HUES48 (cell line): ENCODE measurements around the gene TLR1.
"Not testable (repeated sequence)": the region's sequence is repeated elsewhere in the genome, so short reads cannot be mapped to it uniquely, and the experiment has no call there.

Experiments used
- H3K27ac ChIP-seq: one replicate; pipeline ENCODE4 v1.7.0; 2013; ENCODE audit warnings: low read depth, low read length, inconsistent platforms
- H3K27me3 ChIP-seq: 2 replicates; pipeline ENCODE4 v1.6.1; 2013; ENCODE audit warnings: mild to moderate bottlenecking, low read length; ENCODE audit not compliant: control insufficient read depth, insufficient read depth
- H3K36me3 ChIP-seq: 2 replicates; pipeline ENCODE4 v1.6.1; 2013; ENCODE audit warnings: low read length; ENCODE audit not compliant: control insufficient read depth, insufficient read depth
- H3K4me1 ChIP-seq: 2 replicates; pipeline ENCODE4 v1.6.1; 2013; ENCODE audit warnings: mild to moderate bottlenecking, low read length; ENCODE audit not compliant: control insufficient read depth, insufficient read depth
- H3K4me3 ChIP-seq: 2 replicates; pipeline ENCODE4 v1.5.1; 2013; ENCODE audit warnings: mild to moderate bottlenecking, low read depth, low read length
- H3K9ac ChIP-seq: 2 replicates; pipeline ENCODE4 v1.6.1; 2013; ENCODE audit warnings: mild to moderate bottlenecking, low read depth, low read length, moderate library complexity
- H3K9me3 ChIP-seq: 2 replicates; pipeline ENCODE4 v1.6.1; 2013; ENCODE audit warnings: low read length; ENCODE audit not compliant: control insufficient read depth, insufficient read depth

Gene TLR1

DNA sequence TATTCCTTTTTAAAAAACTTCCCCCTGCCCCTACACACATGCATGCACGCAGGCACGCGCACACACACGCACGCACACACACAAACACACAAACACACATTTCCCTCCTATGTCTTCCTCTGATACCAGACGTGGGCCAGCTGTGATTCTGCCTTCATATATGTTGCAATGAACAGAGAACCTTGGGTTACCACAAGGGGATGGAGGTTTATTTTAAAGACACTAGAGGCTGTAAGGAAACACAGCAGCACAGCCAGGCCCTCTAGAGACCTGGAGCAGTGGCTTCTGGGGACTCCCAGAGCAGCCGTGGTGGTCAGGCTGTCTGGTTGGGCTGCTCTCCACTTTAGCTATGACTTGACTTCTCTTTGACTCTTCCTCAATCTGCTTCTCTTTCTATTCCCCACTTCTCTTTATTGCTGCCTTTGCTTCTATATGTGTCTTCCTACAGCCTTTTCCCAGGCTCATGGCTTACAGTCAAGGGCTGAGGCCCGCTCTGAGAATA lies 18.6 kb downstream of the TLR1 start:
- Histone ChIP-seq H3K27me3 (no peaks in the 10 kb centered on the region), H3K9me3 (no peaks in the 10 kb centered on the region), H3K4me1 (no peaks in the 10 kb centered on the region), H3K27ac (no peak overlapping the region), H3K4me3 (no peak overlapping the region), H3K36me3 (no peaks in the 10 kb centered on the region), H3K9ac (no peak overlapping the region)

DNA sequence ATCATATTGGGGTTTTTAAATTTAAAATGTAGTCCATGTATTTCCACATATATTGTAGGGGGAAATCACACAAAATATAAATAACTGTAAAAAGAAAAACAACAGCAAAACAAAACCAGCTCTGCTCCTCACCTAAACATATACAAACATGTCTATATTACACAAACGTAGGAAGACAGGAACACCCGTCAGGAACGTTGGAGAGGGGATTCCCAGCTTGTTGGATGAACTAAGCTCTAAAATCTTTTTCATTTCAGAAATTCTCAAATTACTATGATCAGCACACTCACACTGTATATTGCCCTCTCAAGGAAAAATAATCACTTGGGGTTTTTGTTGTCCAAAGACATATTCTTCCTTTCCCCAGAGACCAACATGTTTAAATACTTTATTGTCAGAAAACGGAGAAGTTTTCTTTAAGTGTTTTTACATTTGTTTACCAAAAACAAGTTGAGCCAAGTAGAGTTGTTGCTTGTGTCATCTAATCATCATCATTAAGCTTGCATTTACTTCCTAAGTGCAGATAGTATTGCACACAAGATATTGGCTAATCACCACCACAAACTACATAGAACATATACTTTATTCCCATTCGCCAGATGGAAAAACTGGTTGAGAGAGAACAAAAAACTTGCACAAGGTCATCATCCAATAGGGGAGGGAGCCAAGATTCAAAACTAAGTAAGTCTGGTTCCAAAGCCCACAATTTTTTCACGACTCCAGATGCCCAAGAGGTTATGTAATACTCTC lies 19.4 kb downstream of the TLR1 start:
- H3K4me1 ChIP-seq: no peaks in the 10 kb centered on the region
- no peak overlapping the region for H3K9ac ChIP-seq
- H3K36me3 ChIP-seq: no peaks in the 10 kb centered on the region
- no peak overlapping the region for H3K27ac ChIP-seq
- H3K27me3 ChIP-seq: no peaks in the 10 kb centered on the region
- no peak overlapping the region for H3K4me3 ChIP-seq
- no peaks in the 10 kb centered on the region for H3K9me3 ChIP-seq

DNA sequence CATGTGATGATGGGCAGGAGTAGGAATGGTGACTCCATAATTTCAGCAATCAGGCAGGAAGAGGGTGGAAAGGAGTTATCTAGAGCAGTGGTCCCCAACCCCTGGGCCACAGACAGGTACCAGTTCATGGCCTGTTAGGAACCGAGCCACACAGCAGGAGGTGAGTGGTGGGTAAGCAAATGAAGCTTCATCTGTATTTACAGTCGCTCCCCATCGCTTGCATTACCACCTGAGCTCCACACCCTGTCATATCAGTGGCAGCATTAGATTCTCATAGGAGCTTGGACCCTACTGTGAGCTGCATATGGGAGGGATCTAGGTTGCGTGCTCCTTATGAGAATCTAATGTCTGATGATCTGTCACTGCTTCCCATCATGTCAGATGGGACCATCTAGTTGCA lies 20.4 kb downstream of the TLR1 start:
- Histone ChIP-seq H3K9me3 (no peaks in the 10 kb centered on the region), H3K9ac (no peak overlapping the region), H3K27me3 (no peaks in the 10 kb centered on the region), H3K4me3 (no peak overlapping the region), H3K27ac (no peak overlapping the region), H3K36me3 (no peaks in the 10 kb centered on the region), H3K4me1 (no peaks in the 10 kb centered on the region)

DNA sequence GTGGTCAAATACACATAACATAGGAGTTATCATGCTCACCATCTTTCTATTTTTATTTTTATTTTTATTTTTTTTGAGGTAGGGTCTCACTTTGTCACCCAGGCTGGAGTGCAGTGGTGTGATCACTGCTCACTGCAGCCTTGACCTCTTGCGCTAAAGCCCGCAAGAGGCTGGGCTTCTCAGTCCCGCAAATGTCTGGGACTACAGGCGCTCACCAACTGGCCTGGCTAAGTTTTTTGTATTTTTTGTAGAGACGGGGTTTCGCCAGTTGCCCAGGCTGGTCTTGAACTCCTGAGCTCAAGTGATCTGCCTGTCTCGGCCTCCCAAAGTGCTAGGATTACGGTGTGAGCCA lies 21.5 kb downstream of the TLR1 start:
- Histone ChIP-seq H3K4me3 (no peak overlapping the region), H3K4me1 (no peaks in the 10 kb centered on the region), H3K27me3 (no peaks in the 10 kb centered on the region), H3K27ac (no peak overlapping the region), H3K9ac (no peak overlapping the region), H3K9me3 (no peaks in the 10 kb centered on the region), H3K36me3 (no peaks in the 10 kb centered on the region)

DNA sequence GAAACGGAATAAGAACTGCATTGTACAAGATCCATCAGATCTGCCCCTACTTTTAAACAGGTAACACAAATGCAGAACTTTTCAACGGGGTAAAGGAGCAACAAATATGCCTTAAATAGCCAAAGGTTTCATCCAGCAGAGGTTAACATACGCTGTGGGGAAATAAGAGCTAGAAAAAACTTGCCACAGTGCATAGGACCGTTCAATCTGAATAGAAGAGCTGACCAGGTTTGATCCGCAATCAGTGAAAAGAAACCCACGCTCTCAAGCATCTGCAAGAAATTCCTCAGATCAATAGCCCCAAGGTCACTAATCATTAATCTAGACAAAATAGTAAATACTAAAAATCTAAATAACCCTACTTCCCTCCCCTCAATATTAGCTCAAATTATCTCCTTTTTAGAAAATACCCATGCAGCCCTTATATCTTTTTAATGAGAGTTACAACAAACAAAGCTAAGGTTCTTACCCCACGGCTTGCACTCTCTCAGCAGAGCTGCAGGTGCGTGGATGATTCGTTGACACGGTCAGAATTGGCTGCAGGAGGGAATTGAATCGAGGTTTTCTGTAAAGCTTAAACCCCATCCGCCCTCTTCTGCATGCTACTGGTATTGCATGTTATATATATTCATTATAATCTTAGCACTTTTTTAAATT lies 22.0 kb downstream of the TLR1 start, which contains the start of gene TLR10:
TSS of gene TLR10 (minus strand) at position 539 of the 657 bp plus-strand sequence. CDS start 7,400 bp downstream, outside the sequence.
- Histone ChIP-seq H3K4me3 (no peak within 1 kb of the TSS), H3K9me3 (no peaks in the 10 kb centered on the region), H3K9ac (no peak within 1 kb of the TSS), H3K4me1 (no peaks in the 10 kb centered on the region), H3K27ac (no peak within 1 kb of the TSS), H3K27me3 (no peaks in the 10 kb centered on the region), H3K36me3 (no peaks in the 10 kb centered on the region)

DNA sequence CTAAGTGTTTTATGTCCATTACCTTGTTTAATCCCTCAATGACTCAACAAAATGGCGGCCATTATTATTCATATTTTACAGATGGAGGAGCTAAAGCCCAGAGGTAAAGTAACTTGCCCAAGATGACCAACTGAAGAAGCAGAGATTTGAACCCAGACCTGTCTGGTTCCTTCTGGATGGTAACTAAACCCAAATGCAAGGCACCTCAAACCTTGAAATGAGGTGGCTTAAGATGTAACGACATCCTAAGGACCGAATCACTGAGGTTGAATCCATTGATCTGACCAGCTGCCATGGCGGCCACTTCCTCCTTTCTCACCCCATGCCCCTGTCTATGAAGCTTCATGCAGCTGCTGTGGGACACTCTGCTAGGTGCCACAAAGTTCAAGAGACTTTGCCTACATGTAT lies 22.7 kb downstream of the TLR1 start:
- H3K36me3 ChIP-seq: no peaks in the 10 kb centered on the region
- H3K9me3 ChIP-seq: no peaks in the 10 kb centered on the region
- no peak overlapping the region for H3K4me3 ChIP-seq
- H3K27me3 ChIP-seq: no peaks in the 10 kb centered on the region
- H3K4me1 ChIP-seq: no peaks in the 10 kb centered on the region
- no peak overlapping the region for H3K9ac ChIP-seq
- no peak overlapping the region for H3K27ac ChIP-seq

DNA sequence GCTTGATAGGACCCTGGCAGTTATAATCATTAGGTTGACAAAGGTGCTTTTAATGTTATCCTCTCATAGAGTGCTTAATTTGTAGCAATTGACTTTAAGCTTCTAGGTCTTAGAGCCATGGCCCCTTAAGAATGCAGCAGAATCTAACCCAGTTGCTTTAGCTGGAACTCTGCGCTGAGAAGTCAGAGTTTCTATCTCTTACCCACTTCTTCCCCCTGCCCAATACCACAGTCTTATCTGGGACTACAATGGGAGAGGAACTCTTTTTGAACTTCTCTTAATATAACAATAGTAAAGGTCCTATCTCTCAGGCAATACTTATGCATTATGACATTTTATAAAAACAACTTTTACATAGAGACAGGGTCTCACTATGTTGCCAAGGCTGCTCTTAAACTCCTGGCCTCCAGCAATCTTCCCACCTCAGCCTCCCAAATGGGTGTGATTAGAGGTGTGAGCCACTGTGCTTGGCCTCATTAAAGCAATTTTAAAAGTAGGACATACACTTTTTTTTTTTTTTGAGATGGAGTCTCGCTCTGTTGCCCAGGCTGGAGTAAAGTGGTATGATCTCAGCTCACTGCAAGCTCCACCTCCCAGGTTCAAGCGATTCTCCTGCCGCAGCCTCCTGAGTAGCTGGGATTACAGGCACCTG lies 23.6 kb downstream of the TLR1 start:
- no peak overlapping the region for H3K9ac ChIP-seq
- no peak overlapping the region for H3K4me3 ChIP-seq
- H3K36me3 ChIP-seq: no peaks in the 10 kb centered on the region
- no peak overlapping the region for H3K27ac ChIP-seq
- H3K9me3 ChIP-seq: no peaks in the 10 kb centered on the region
- H3K27me3 ChIP-seq: no peaks in the 10 kb centered on the region
- no peaks in the 10 kb centered on the region for H3K4me1 ChIP-seq

DNA sequence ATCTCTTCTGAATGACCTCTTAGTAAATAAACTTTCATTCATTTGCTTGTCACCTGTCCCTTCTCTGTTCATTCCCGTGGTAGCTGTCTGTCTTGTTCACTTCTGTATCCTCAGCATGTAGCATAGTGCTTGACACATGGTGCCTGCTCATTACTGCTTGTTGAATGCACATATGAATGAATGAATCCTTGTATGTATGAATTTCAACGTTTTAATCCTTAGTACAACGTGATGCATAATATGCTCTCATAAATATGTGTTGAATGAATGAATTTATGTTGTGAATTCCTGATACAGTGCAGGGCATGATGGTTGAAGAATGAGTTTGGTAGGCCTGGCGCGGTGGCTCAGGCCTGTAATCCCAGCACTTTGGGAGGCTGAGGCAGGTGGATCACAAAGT lies 24.8 kb downstream of the TLR1 start:
- Histone ChIP-seq H3K27me3 (no peaks in the 10 kb centered on the region), H3K27ac (no peak overlapping the region), H3K9me3 (no peaks in the 10 kb centered on the region), H3K9ac (no peak overlapping the region), H3K36me3 (no peaks in the 10 kb centered on the region), H3K4me3 (no peak overlapping the region), H3K4me1 (no peaks in the 10 kb centered on the region)

DNA sequence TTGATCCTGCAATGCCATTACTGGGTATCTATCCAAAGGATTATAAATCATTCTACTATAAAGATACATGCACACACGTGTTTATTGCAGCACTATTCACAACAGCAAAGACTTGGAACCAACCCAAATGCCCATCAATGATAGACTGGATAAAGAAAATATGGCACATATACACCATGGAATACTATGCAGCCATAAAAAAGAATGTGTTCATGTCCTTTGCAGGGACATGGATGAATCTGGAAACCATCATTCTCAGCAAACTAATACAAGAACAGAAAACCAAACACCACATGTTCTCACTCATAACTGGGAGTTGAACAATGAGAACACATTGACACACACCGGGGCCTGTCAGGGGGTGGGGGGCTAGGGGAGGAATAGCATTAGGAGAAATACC lies 26.7 kb downstream of the TLR1 start:
- H3K9ac ChIP-seq, H3K4me1 ChIP-seq, H3K27me3 ChIP-seq, H3K4me3 ChIP-seq, H3K9me3 ChIP-seq, H3K36me3 ChIP-seq, H3K27ac ChIP-seq: not testable (repeated sequence)

DNA sequence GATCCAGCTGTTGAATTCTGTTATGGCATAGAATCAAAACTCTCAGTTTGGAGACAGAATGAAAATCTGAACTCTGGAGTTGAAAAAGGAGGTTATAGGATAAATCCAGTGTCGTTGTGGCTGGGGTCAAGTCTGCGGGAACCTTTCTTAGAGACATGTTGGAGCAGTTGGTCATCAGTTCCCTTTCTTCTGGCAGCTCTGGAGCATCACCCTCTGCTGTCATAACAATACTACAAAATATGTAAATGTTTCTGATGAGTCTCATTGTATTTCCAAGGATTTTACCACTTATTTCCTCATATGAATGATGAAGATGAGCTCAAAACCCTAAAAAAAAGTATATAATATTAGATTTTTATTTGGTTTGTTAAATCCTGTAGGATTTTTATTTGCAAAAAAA lies 29.3 kb downstream of the TLR1 start:
- Histone ChIP-seq H3K9ac (no peak overlapping the region), H3K27me3 (no peaks in the 10 kb centered on the region), H3K36me3 (no peaks in the 10 kb centered on the region), H3K4me3 (no peak overlapping the region), H3K4me1 (no peaks in the 10 kb centered on the region), H3K27ac (no peak overlapping the region), H3K9me3 (no peaks in the 10 kb centered on the region)
